ENCODE data around the gene PTK7. TPM values are rescaled to one million over a fixed set of nuclear protein-coding genes. Genes with fewer than 3 reads are reported as not detected.
A peak's percentile ranks its signal among the peaks of the same experiment; 100 is the strongest.

Gene PTK7
- total RNA-seq, 6 experiments from 2014 or later = 62.8 to 115 (median 66.7) TPM

DNA sequence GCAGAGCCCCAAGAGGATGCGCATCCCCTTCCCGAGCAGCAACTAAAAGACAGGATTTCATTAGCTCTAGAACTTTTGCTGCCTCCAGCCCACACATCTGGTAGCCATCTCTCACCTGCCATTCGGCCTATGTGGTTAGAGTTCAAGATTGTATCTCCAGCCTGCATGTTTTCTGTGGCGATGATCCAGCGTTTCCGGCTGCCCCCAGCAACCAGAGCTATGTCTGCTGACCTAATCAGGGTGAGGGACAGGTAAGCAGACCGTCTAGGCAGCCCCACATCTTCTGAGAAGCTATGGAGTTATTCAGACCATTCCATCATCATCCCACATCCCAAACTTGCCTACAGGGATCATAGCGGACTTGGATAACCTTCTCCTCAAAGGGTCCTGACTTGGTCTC lies 20.1 kb upstream of the PTK7 start:
- H3K4me3 Mint-ChIP-seq = no peak overlapping the region
- H3K27ac Mint-ChIP-seq = no peak overlapping the region
- no peak for DNase-seq
- no peaks in the 10 kb centered on the region for H3K9me3 Mint-ChIP-seq
- H3K4me1 Mint-ChIP-seq (ENCODE audit: low read depth) = peaks cover 56% of the 10 kb centered on the region
- H3K36me3 Mint-ChIP-seq (ENCODE audit: low read depth) = peaks cover 46% of the 10 kb centered on the region
- TF ChIP-seq, protein P1, sequence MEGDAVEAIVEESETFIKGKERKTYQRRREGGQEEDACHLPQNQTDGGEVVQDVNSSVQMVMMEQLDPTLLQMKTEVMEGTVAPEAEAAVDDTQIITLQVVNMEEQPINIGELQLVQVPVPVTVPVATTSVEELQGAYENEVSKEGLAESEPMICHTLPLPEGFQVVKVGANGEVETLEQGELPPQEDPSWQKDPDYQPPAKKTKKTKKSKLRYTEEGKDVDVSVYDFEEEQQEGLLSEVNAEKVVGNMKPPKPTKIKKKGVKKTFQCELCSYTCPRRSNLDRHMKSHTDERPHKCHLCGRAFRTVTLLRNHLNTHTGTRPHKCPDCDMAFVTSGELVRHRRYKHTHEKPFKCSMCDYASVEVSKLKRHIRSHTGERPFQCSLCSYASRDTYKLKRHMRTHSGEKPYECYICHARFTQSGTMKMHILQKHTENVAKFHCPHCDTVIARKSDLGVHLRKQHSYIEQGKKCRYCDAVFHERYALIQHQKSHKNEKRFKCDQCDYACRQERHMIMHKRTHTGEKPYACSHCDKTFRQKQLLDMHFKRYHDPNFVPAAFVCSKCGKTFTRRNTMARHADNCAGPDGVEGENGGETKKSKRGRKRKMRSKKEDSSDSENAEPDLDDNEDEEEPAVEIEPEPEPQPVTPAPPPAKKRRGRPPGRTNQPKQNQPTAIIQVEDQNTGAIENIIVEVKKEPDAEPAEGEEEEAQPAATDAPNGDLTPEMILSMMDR (IDR thresholded peaks at IDR 0.05) = no peak
- H3K27me3 Mint-ChIP-seq (ENCODE audit: insufficient read depth) = peaks cover 3% of the 10 kb centered on the region

DNA sequence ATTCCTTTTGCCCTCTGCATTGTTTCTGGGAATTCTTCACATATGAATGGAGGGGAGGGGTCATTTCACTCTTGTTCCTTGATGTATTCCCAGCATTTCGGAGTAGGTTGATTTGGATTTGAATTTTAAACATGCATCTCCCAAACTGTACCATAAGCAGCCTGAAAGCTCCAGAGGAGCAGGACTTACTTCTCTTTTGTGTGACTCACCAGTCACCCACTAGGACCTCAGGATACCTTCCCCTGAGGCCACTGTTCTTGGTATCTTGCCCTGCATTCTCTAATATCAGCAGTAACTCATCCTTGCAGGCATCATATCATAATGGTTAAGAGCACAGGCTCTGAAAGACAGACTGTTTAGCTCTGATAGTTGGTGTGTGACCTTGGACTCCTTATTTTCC lies 17.6 kb upstream of the PTK7 start:
- TF ChIP-seq, protein P1 (IDR thresholded peaks at IDR 0.05) = no peak
- Mint-ChIP-seq H3K4me3 (peak overlapping the region; percentile 95), H3K4me1 (ENCODE audit: low read depth) (peaks cover 50% of the 10 kb centered on the region), H3K27me3 (ENCODE audit: insufficient read depth) (peaks cover 2% of the 10 kb centered on the region; the same call in 1 of the 2 replicates), H3K27ac (peak overlapping the region; percentile 96), H3K36me3 (ENCODE audit: low read depth) (peaks cover 28% of the 10 kb centered on the region), H3K9me3 (no peaks in the 10 kb centered on the region)
- no peak for DNase-seq

DNA sequence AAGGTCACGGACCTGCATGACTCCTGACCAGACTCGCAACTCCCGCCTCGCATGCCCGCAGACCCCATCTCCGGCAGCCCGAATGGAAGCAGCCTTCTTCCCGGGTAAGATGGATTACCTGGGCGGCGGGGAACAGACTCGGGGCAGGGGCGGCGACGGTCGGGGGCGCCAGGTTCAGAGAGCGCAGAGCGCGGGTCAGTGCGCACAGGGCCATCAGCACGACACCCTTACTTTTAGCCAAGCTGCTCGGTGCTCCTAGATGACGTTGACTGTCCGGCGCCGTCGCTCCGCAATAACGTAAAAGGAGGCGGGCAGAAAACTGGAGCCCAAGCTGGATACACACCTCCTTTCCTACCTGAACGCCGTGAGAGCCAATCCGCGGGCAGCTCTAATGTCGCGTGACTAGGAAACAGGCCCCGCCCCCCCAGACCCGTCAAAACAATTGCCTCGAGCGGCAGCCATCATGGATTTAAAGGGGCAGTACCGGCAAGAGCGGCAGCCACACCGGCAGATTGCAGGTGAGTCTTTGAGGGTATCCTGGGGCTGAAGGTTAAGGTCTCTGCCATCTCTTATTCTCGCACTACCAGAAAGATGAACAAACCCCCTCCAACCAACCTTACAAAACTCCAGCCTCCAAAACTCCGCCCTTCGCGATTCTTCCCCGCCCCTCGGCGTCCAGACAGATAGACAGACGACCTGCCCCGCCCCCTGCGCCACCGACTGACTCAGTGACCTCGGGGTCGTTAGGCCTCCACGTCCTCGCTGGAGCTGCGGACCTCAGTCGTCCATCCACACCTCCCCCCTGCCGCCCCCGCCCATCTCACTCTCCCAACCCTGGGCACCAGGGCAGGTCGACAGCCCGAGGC lies 16.7 kb upstream of the PTK7 start, which contains the start of the genes KLC4 and MRPL2:
KLC4 (plus strand) TSS at position 464 of the 866 bp plus-strand sequence. CDS start 1,705 bp downstream, outside the sequence.
MRPL2 (minus strand) TSS at position 267 of the 866 bp plus-strand sequence; CDS start at position 214, 53 bp downstream.
- H3K4me1 Mint-ChIP-seq (ENCODE audit: low read depth) = peaks cover 42% of the 10 kb centered on the region
- peak within 1 kb of the TSS; percentile 96 for H3K27ac Mint-ChIP-seq
- TF ChIP-seq, protein P1 (IDR thresholded peaks at IDR 0.05) = no peak
- no peaks in the 10 kb centered on the region for H3K9me3 Mint-ChIP-seq
- H3K36me3 Mint-ChIP-seq (ENCODE audit: low read depth) = peaks cover 21% of the 10 kb centered on the region
- peak; percentile 99 for DNase-seq
- H3K4me3 Mint-ChIP-seq = peak within 1 kb of the TSS; percentile 95
- peaks cover 2% of the 10 kb centered on the region; the same call in 1 of the 2 replicates for H3K27me3 Mint-ChIP-seq (ENCODE audit: insufficient read depth)

DNA sequence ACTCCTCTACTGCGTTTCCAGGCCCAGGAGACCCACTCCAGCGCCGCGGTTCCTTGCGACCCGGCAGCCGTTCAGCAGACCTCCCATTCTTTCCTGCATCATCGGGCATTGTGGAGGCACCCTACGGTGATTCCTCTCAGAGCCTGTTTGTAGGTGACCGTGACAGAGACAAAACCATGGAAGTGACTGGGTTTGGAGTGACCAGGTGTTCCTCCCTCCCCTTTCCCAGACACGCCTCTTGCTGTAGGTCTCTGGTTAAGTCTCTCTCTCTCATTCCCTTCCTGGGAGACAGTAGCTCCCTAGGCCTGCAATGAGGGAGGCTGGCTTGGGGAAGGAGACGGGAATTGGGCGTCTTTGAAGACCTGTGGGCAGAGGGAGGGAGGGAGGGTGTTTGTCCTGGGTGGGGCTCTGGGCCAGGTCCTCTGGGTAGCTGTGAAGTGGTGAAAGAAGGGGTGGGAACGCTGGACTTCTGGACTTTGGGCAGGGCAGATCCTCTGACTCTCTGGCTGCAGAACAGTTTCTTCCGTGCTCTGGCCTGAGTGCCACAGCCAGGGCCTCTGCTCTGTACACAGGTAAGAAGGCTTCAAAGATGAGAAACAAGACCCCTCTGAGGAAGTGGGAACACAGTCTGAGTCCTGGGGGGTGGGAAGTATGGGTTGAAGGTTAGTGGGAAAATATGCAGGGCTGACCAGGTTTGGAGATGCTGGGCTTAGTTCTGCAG lies 15.9 kb upstream of the PTK7 start:
- H3K36me3 Mint-ChIP-seq (ENCODE audit: low read depth) = peaks cover 21% of the 10 kb centered on the region
- TF ChIP-seq, protein P1 (IDR thresholded peaks at IDR 0.05) = no peak

DNA sequence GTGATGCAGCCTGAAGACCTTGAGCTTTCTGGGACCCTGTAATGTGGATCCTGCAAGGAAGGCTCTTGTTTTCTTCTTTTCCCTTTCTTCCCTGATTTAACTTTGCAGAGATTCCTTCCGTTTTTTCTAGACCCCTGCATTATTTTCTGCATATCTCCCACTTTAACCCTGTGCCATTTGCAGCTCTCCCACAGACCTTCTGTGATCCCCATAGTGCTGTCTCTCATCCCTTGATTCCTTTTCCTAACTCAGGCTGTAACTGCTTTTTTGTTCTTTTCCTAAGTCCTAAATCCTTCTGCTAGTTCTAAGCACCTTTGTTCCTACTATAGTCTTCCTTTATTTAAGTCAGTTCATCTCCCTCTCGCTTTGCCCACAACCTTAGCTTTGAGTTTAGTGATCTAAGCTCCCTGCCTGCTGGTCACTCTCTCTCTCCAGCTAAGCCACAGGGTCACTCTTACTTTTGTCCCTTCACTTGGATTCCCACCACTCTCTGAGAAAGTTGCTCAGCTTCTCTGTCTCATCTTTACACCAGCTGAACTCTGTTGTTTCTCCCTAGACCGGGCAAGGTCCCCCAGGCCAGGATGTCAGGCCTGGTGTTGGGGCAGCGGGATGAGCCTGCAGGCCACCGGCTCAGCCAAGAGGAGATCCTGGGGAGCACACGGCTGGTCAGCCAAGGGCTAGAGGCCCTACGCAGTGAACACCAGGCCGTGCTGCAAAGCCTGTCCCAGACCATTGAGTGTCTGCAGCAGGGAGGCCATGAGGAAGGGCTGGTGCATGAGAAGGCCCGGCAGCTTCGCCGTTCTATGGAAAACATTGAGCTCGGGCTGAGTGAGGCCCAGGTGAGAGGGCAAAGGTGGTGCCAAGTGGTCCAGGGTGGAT lies 15.1 kb upstream of the PTK7 start:
- peaks cover 2% of the 10 kb centered on the region; the same call in 1 of the 2 replicates for H3K27me3 Mint-ChIP-seq (ENCODE audit: insufficient read depth)
- H3K4me1 Mint-ChIP-seq (ENCODE audit: low read depth) = peaks cover 41% of the 10 kb centered on the region
- TF ChIP-seq, protein P1 (IDR thresholded peaks at IDR 0.05) = no peak
- peak overlapping the region; percentile 95 for H3K4me3 Mint-ChIP-seq
- no peaks in the 10 kb centered on the region for H3K9me3 Mint-ChIP-seq
- H3K36me3 Mint-ChIP-seq (ENCODE audit: low read depth) = peaks cover 14% of the 10 kb centered on the region
- peak overlapping the region; percentile 96 for H3K27ac Mint-ChIP-seq
- DNase-seq = no peak

More for the DNA sequence above, 15.9 kb upstream of the PTK7 start:
- Mint-ChIP-seq H3K27ac (peak overlapping the region; percentile 96), H3K4me1 (ENCODE audit: low read depth) (peaks cover 41% of the 10 kb centered on the region), H3K27me3 (ENCODE audit: insufficient read depth) (peaks cover 2% of the 10 kb centered on the region; the same call in 1 of the 2 replicates), H3K4me3 (peak overlapping the region; percentile 95), H3K9me3 (no peaks in the 10 kb centered on the region)
- DNase-seq = no peak
